Natural killer cell (primary cell): ENCODE results near the gene CFAP157. TPM values are rescaled to one million over a fixed set of nuclear protein-coding genes. Genes with fewer than 3 reads are reported as not detected.
A peak's percentile ranks its signal among the peaks of the same experiment; 100 is the strongest.

Experiments
- ATAC-seq, 3 donors: fragments of 150-1000 bp in 2 of 3; fragments of 200-7000 bp in 1 of 3; cut with Tn5 transposase; 1 replicate in 1 of 3; 2 replicates in 2 of 3; pipeline ENCODE4 v1.10.0; 2021; ENCODE audit warnings: mild to moderate bottlenecking in 2 of 3, moderate library complexity in 2 of 3
- DNase-seq, 2 donors: peaks; one replicate each; pipeline versions ENCODE4 v3.0.0 to v3.0.0-alpha.2; 2013 to 2021; ENCODE audit warnings: mixed read lengths in 1 of 2
- H3K27ac ChIP-seq: one replicate; pipeline ENCODE4 v1.5.1; 2013; ENCODE audit warnings: mild to moderate bottlenecking, low read length
- H3K27me3 ChIP-seq: one replicate; pipeline ENCODE4 v1.6.1; 2013; ENCODE audit warnings: low read length; ENCODE audit not compliant: control insufficient read depth, insufficient read depth
- H3K36me3 ChIP-seq: one replicate; pipeline ENCODE4 v1.6.1; 2013; ENCODE audit warnings: low read length; ENCODE audit not compliant: control insufficient read depth, insufficient read depth
- H3K4me1 ChIP-seq: one replicate; pipeline ENCODE4 v1.6.1; 2013; ENCODE audit warnings: low read length; ENCODE audit not compliant: control insufficient read depth, insufficient read depth
- H3K4me3 ChIP-seq: one replicate; pipeline ENCODE4 v1.5.1; 2013; ENCODE audit warnings: low read length
- H3K9me3 ChIP-seq: one replicate; pipeline ENCODE4 v1.6.1; 2013; ENCODE audit warnings: low read length; ENCODE audit not compliant: control insufficient read depth, insufficient read depth
- H3K27ac Mint-ChIP-seq, 2 donors: one replicate each; pipeline ENCODE4 v1.8.0; 2022; ENCODE audit warnings: mild to moderate bottlenecking in 2 of 2, mixed read lengths in 2 of 2, moderate library complexity in 1 of 2
- H3K27me3 Mint-ChIP-seq, 2 donors: one replicate each; pipeline ENCODE4 v1.8.0; 2022; ENCODE audit warnings: low read depth in 2 of 2, mixed read lengths in 2 of 2
- H3K36me3 Mint-ChIP-seq: one replicate; pipeline ENCODE4 v1.8.0; 2022; ENCODE audit warnings: mixed read lengths
- H3K4me1 Mint-ChIP-seq, 2 donors: one replicate each; pipeline ENCODE4 v1.8.0; 2022; ENCODE audit warnings: mixed read lengths in 2 of 2
- H3K4me3 Mint-ChIP-seq: one replicate; pipeline ENCODE4 v1.8.0; 2022; ENCODE audit warnings: mild to moderate bottlenecking, moderate library complexity, mixed read lengths
- H3K9me3 Mint-ChIP-seq, 2 donors: one replicate each; pipeline ENCODE4 v1.8.0; 2022; ENCODE audit warnings: mixed read lengths in 2 of 2
- WGBS: methylation state at CpG from one replicate; pipeline ENCODE4 v1.1.7; 2013; ENCODE audit warnings: missing lambda C conversion rate; ENCODE audit not compliant: insufficient coverage; 5-methylcytosine and 5-hydroxymethylcytosine counted together
- intact Hi-C: fragments of 100-400 bp; cut with micrococcal nuclease; formaldehyde crosslinking; loops from one replicate; pipeline ENCODE4 v1.14.2; 2022
- total RNA-seq, 4 donors: library from RNA; stranded (reverse); fragments of 120-200 nt in 1 of 4; gene quantifications; one replicate each; pipeline versions ENCODE4 v1.2.3 to v1.2.4, GENCODE V29; 2013 to 2022
- TF ChIP-seq, protein P1 (sequence below): fragments of 200-600 bp; IDR thresholded peaks from one replicate; pipeline ENCODE4 v1.8.0; 2022; ENCODE audit warnings: antibody characterized with exemption

The CFAP157 gene
- total RNA-seq, 3 donors from 2014 or later (not counting 1 experiment from before 2014, with no cell fraction given), result not detected

GRCh38 chr9:127715470-127716337 lies 8.9 kb downstream of the CFAP157 start, which contains the start of the genes PTRH1 and TTC16:
Gene PTRH1 (minus strand): TSS chr9:127715663. CDS start chr9:127715639, 24 bp downstream.
Gene TTC16 (plus strand): TSS chr9:127716079. CDS start chr9:127716146, 67 bp downstream.
- peak within 1 kb of the TSS; percentile 54 for H3K27ac ChIP-seq
- no peaks in the 10 kb centered on the region for H3K27me3 ChIP-seq
- Mint-ChIP-seq H3K36me3 (no peaks in the 10 kb centered on the region), H3K27ac (peak within 1 kb of the TSS; percentile 93 to 94), H3K27me3 (no peaks in the 10 kb centered on the region), H3K4me1 (peaks cover 35 to 40% of the 10 kb centered on the region in 2 donors), H3K4me3 (peak within 1 kb of the TSS; percentile 99), H3K9me3 (no peaks in the 10 kb centered on the region)
- peak; percentile 92 to 96 (median 93) for ATAC-seq
- TF ChIP-seq, protein P1, sequence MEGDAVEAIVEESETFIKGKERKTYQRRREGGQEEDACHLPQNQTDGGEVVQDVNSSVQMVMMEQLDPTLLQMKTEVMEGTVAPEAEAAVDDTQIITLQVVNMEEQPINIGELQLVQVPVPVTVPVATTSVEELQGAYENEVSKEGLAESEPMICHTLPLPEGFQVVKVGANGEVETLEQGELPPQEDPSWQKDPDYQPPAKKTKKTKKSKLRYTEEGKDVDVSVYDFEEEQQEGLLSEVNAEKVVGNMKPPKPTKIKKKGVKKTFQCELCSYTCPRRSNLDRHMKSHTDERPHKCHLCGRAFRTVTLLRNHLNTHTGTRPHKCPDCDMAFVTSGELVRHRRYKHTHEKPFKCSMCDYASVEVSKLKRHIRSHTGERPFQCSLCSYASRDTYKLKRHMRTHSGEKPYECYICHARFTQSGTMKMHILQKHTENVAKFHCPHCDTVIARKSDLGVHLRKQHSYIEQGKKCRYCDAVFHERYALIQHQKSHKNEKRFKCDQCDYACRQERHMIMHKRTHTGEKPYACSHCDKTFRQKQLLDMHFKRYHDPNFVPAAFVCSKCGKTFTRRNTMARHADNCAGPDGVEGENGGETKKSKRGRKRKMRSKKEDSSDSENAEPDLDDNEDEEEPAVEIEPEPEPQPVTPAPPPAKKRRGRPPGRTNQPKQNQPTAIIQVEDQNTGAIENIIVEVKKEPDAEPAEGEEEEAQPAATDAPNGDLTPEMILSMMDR, result no peak
- DNase-seq, result peak; percentile 98
- peak within 1 kb of the TSS; percentile 80 for H3K4me3 ChIP-seq
- H3K36me3 ChIP-seq, result no peaks in the 10 kb centered on the region
- 8% methylated on average over 65 of the region's 65 CpGs for WGBS
- peaks cover 65% of the 10 kb centered on the region for H3K4me1 ChIP-seq
- intact Hi-C loops, result loop anchor here (1.0 kb wide), 1 partner anchor 16 kb away; no protein-coding TSS in a partner anchor
- no peaks in the 10 kb centered on the region for H3K9me3 ChIP-seq

DNA sequence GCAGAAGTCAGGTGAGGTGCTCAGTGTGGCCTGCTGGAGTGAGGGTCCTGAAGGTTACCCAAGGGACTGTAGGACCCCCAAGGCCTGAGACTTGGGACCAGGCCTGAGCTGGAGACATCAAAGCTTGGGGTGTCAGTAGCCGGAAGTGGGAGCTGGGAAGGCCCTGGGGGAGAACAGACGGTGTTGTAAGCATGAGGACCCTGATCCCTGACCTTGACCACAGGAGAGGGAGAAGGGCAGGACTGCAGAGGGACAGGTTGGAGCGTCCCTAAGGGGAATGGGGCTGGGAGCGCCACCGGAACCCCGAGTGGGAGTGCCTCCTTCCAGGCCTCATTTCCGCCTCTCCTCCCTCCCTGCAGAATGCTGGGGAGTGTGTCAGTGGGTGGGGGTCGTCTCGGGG lies 9.6 kb downstream of the CFAP157 start:
- H3K27me3 Mint-ChIP-seq, result no peaks in the 10 kb centered on the region
- WGBS, result 89% methylated on average over 9 of the region's 9 CpGs
- Histone ChIP-seq H3K36me3 (no peaks in the 10 kb centered on the region), H3K9me3 (no peaks in the 10 kb centered on the region), H3K27ac (peak overlapping the region; percentile 54), H3K27me3 (no peaks in the 10 kb centered on the region), H3K4me1 (peaks cover 63% of the 10 kb centered on the region), H3K4me3 (no peak overlapping the region)
- no peaks in the 10 kb centered on the region for H3K36me3 Mint-ChIP-seq
- DNase-seq, result no peak
- H3K9me3 Mint-ChIP-seq, result no peaks in the 10 kb centered on the region
- TF ChIP-seq, protein P1, result no peak
- ATAC-seq, result no peak
- peaks cover 32 to 37% of the 10 kb centered on the region in 2 donors for H3K4me1 Mint-ChIP-seq
- H3K4me3 Mint-ChIP-seq, result peak overlapping the region; percentile 99
- intact Hi-C loops, result no loop called here
- peak overlapping the region; percentile 93 to 94 for H3K27ac Mint-ChIP-seq

GRCh38 chr9:127717766-127718165 lies 11.0 kb downstream of the CFAP157 start:
- peak overlapping the region in 1 of 2 donors; percentile 36 for H3K27ac Mint-ChIP-seq
- DNase-seq (no peak), ATAC-seq (no peak)
- TF ChIP-seq, protein P1, result no peak
- H3K4me3 Mint-ChIP-seq, result peak overlapping the region; percentile 21
- Histone ChIP-seq H3K4me3 (no peak overlapping the region), H3K27me3 (no peaks in the 10 kb centered on the region), H3K36me3 (no peaks in the 10 kb centered on the region), H3K4me1 (peaks cover 67% of the 10 kb centered on the region), H3K9me3 (no peaks in the 10 kb centered on the region), H3K27ac (no peak overlapping the region)
- no peaks in the 10 kb centered on the region for H3K9me3 Mint-ChIP-seq
- no peaks in the 10 kb centered on the region for H3K27me3 Mint-ChIP-seq
- 95% methylated on average over 4 of the region's 5 CpGs for WGBS
- H3K4me1 Mint-ChIP-seq, result peaks cover 31 to 32% of the 10 kb centered on the region in 2 donors
- no peaks in the 10 kb centered on the region for H3K36me3 Mint-ChIP-seq
- intact Hi-C loops, result no loop called here
